Measurements from ENCODE around the gene DEFB112.

- TF ChIP-seq CTCF (conservative IDR thresholded peaks at IDR 0.05; ENCODE audit: low read length) = no peak
- no peak for TF ChIP-seq EZH2phosphoT487 (IDR thresholded peaks at IDR 0.05; ENCODE audit: borderline replicate concordance)
Observed at GRCh38 chr6:50021894-50022293, 27.8 kb downstream of the DEFB112 start, which contains the start of gene DEFB110.
